ENCODE data around the gene MAST1.

Gene MAST1

DNA sequence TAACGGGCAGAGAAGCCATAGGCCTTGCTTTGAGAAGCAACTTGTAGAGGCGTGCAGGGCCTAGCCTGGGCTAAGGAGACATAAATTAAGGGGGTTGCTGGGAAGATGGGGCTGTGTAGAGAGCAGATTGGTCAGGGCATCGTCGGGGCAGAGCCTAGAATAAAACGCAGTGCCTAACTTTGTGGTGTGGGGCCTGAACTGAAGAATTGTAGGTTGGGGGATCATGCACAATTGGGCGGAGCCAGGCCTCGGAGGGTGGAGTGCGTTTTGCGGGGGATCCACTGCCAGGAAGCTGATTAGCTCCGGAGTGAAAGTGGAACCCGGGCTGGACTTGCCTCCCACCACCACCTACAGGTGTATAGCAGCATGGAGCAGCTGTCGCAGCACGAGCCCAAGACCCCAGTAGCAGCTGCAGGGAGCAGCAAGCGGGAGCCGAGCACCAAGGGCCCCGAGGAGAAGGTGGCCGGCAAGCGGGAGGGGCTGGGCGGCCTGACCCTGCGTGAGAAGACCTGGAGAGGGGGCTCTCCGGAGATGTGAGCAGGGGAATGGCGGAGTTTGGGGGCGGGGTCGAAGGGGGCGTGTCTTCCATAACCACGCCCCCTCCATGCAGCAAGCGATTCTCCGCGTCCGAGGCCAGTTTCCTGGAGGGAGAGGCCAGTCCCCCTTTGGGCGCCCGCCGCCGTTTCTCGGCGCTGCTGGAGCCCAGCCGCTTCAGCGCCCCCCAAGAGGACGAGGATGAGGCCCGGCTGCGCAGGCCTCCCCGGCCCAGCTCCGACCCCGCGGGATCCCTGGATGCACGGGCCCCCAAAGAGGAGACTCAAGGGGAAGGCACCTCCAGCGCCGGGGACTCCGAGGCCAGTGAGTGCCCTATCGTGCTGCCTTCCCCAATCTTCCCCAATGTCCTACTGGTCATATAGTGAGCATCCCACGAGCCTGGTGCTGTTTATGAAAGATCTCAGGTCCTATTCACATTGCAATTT, 29.1 kb downstream of the MAST1 start (continued):
- no peak for TF ChIP-seq BCL11A (tag by site-specific recombination; IDR thresholded peaks at IDR 0.05; ENCODE audit: low read depth)
- TF ChIP-seq SALL2 (tag by site-specific recombination; IDR thresholded peaks at IDR 0.05; ENCODE audit: borderline replicate concordance), result no peak
- TF ChIP-seq OSR2 (tag by site-specific recombination; IDR thresholded peaks at IDR 0.05), result 0 out of 2 replicates have a peak, but pooled peaks have one; percentile 45
- TF ChIP-seq, protein P1, sequence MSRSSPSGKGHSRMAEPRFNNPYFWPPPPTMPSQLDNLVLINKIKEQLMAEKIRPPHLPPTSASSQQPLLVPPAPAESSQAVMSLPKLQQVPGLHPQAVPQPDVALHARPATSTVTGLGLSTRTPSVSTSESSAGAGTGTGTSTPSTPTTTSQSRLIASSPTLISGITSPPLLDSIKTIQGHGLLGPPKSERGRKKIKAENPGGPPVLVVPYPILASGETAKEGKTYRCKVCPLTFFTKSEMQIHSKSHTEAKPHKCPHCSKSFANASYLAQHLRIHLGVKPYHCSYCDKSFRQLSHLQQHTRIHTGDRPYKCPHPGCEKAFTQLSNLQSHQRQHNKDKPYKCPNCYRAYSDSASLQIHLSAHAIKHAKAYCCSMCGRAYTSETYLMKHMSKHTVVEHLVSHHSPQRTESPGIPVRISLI (tag by site-specific recombination; IDR thresholded peaks at IDR 0.05), result peak; percentile 96
- TF ChIP-seq ZNF169 (tag by site-specific recombination; IDR thresholded peaks at IDR 0.05), result no peak
- peak; percentile 71 for TF ChIP-seq KLF10 (tag by site-specific recombination; IDR thresholded peaks at IDR 0.05)
- TF ChIP-seq ZNF341 (tag by site-specific recombination; IDR thresholded peaks at IDR 0.05; ENCODE audit: low read depth), result peak; percentile 89
- TF ChIP-seq ZNF626 (tag by site-specific recombination; IDR thresholded peaks at IDR 0.05), result no peak
- TF ChIP-seq ZBTB48 (tag by site-specific recombination; IDR thresholded peaks at IDR 0.05), result peak; percentile 27; the same call in 1 of the 2 replicates
- no peak for TF ChIP-seq ZNF423 (tag by site-specific recombination; IDR thresholded peaks at IDR 0.05)
- TF ChIP-seq, protein P2, sequence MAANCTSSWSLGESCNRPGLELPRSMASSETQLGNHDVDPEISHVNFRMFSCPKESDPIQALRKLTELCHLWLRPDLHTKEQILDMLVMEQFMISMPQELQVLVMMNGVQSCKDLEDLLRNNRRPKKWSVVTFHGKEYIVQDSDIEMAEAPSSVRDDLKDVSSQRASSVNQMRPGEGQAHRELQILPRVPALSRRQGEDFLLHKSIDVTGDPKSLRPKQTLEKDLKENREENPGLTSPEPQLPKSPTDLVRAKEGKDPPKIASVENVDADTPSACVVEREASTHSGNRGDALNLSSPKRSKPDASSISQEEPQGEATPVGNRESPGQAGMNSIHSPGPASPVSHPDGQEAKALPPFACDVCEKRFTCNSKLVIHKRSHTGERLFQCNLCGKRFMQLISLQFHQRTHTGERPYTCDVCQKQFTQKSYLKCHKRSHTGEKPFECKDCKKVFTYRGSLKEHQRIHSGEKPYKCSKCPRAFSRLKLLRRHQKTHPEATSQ (tag by site-specific recombination; IDR thresholded peaks at IDR 0.05), result no peak
- no peak for TF ChIP-seq BCL11B (tag by site-specific recombination; IDR thresholded peaks at IDR 0.05; ENCODE audit: low read depth)
- peak; percentile 87 for TF ChIP-seq ZXDB (tag by site-specific recombination; IDR thresholded peaks at IDR 0.05)
- TF ChIP-seq ZNF529 (tag by site-specific recombination; IDR thresholded peaks at IDR 0.05; ENCODE audit: insufficient replicate concordance), result no peak
- TF ChIP-seq, protein P3, sequence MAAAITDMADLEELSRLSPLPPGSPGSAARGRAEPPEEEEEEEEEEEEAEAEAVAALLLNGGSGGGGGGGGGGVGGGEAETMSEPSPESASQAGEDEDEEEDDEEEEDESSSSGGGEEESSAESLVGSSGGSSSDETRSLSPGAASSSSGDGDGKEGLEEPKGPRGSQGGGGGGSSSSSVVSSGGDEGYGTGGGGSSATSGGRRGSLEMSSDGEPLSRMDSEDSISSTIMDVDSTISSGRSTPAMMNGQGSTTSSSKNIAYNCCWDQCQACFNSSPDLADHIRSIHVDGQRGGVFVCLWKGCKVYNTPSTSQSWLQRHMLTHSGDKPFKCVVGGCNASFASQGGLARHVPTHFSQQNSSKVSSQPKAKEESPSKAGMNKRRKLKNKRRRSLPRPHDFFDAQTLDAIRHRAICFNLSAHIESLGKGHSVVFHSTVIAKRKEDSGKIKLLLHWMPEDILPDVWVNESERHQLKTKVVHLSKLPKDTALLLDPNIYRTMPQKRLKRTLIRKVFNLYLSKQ (tag by site-specific recombination; IDR thresholded peaks at IDR 0.05; ENCODE audit: borderline replicate concordance), result no peak
- TF ChIP-seq, protein P4, sequence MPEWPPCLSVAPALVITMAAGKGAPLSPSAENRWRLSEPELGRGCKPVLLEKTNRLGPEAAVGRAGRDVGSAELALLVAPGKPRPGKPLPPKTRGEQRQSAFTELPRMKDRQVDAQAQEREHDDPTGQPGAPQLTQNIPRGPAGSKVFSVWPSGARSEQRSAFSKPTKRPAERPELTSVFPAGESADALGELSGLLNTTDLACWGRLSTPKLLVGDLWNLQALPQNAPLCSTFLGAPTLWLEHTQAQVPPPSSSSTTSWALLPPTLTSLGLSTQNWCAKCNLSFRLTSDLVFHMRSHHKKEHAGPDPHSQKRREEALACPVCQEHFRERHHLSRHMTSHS (tag by site-specific recombination; IDR thresholded peaks at IDR 0.05), result no peak
- TF ChIP-seq ZNF366 (tag by site-specific recombination; conservative IDR thresholded peaks at IDR 0.05), result no peak
- TF ChIP-seq ZNF37A (tag by site-specific recombination; IDR thresholded peaks at IDR 0.05), result no peak
- TF ChIP-seq, protein P5, sequence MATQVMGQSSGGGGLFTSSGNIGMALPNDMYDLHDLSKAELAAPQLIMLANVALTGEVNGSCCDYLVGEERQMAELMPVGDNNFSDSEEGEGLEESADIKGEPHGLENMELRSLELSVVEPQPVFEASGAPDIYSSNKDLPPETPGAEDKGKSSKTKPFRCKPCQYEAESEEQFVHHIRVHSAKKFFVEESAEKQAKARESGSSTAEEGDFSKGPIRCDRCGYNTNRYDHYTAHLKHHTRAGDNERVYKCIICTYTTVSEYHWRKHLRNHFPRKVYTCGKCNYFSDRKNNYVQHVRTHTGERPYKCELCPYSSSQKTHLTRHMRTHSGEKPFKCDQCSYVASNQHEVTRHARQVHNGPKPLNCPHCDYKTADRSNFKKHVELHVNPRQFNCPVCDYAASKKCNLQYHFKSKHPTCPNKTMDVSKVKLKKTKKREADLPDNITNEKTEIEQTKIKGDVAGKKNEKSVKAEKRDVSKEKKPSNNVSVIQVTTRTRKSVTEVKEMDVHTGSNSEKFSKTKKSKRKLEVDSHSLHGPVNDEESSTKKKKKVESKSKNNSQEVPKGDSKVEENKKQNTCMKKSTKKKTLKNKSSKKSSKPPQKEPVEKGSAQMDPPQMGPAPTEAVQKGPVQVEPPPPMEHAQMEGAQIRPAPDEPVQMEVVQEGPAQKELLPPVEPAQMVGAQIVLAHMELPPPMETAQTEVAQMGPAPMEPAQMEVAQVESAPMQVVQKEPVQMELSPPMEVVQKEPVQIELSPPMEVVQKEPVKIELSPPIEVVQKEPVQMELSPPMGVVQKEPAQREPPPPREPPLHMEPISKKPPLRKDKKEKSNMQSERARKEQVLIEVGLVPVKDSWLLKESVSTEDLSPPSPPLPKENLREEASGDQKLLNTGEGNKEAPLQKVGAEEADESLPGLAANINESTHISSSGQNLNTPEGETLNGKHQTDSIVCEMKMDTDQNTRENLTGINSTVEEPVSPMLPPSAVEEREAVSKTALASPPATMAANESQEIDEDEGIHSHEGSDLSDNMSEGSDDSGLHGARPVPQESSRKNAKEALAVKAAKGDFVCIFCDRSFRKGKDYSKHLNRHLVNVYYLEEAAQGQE (tag by site-specific recombination; IDR thresholded peaks at IDR 0.05), result no peak
- no peak for TF ChIP-seq ZBTB7A (tag by site-specific recombination; IDR thresholded peaks at IDR 0.05; ENCODE audit: low read depth)
- no peak for TF ChIP-seq ZSCAN16 (tag by site-specific recombination; IDR thresholded peaks at IDR 0.05)
- TF ChIP-seq ZNF302 (tag by site-specific recombination; IDR thresholded peaks at IDR 0.05; ENCODE audit: low read depth), result no peak
- TF ChIP-seq ZNF677 (tag by site-specific recombination; IDR thresholded peaks at IDR 0.05), result no peak
